ENCODE results near the gene ANK3.

GRCh38 chr10:60171436-60172013 is 218.2 kb downstream of the ANK3 start:
- TF ChIP-seq CTCF (IDR thresholded peaks at IDR 0.05) (no peak), POLR2A (IDR thresholded peaks at IDR 0.05) (no peak)

All from tibial nerve (tissue), 3 donors.